ENCODE results near the gene GALNT7.

GALNT7 gene

DNA sequence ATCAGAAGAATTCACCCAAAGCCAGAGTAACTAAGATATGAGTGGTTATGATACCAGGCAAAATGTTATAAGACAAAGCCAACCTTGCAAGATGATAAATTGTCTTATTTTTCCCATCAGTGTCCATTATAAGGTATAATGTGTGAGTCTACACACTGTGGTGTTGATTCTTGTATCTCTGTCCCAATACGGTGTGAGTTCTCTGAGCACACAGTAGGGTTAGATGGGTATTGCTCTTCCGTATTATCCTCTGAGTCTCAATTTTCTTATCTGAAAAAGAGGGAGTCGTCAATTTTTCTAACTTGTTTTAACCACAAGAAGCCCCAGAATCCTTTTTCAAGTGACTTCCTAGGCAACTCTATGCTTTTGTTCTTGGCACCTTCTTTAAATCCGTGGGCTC lies 95.6 kb downstream of the GALNT7 start (continued):
- TF ChIP-seq, protein P1, sequence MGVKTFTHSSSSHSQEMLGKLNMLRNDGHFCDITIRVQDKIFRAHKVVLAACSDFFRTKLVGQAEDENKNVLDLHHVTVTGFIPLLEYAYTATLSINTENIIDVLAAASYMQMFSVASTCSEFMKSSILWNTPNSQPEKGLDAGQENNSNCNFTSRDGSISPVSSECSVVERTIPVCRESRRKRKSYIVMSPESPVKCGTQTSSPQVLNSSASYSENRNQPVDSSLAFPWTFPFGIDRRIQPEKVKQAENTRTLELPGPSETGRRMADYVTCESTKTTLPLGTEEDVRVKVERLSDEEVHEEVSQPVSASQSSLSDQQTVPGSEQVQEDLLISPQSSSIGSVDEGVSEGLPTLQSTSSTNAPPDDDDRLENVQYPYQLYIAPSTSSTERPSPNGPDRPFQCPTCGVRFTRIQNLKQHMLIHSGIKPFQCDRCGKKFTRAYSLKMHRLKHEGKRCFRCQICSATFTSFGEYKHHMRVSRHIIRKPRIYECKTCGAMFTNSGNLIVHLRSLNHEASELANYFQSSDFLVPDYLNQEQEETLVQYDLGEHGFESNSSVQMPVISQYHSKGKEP (tag by site-specific recombination; IDR thresholded peaks at IDR 0.05) = no peak

DNA sequence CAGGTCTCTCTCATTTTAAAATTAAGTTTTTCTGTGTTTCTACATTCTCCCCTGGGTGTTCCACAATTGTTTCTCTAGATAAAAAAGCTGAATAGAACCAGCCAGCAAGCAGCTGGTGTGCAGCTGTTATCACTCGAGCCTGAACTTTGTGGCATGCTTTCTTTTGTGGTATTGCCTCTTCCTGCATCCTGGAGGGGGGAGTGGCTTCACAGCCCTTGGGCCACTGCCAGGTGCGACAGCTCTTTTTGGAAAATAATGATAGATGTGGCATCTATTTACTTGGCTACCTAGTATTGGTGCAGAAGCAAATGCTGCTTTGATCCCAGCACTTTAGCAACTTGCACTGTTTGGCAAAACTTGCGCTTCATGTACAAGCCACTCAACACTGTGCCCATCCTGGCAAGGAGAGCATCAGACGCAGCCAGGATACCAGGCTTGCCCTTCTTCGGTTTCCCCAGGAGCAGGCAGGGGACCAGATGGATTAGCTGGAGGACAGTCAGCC lies 96.1 kb downstream of the GALNT7 start:
- TF ChIP-seq FEZF1 (tag by site-specific recombination; IDR thresholded peaks at IDR 0.05) (peak; percentile 71), MYNN (tag by site-specific recombination; IDR thresholded peaks at IDR 0.05; ENCODE audit: borderline replicate concordance) (no peak)
- TF ChIP-seq, protein P2, sequence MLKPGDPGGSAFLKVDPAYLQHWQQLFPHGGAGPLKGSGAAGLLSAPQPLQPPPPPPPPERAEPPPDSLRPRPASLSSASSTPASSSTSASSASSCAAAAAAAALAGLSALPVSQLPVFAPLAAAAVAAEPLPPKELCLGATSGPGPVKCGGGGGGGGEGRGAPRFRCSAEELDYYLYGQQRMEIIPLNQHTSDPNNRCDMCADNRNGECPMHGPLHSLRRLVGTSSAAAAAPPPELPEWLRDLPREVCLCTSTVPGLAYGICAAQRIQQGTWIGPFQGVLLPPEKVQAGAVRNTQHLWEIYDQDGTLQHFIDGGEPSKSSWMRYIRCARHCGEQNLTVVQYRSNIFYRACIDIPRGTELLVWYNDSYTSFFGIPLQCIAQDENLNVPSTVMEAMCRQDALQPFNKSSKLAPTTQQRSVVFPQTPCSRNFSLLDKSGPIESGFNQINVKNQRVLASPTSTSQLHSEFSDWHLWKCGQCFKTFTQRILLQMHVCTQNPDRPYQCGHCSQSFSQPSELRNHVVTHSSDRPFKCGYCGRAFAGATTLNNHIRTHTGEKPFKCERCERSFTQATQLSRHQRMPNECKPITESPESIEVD (tag by site-specific recombination; IDR thresholded peaks at IDR 0.05) = peak; percentile 80
- Histone ChIP-seq H3K4me3 (ENCODE audit: low read depth, low read length) (no peak overlapping the region), H3K9me3 (ENCODE audit: control insufficient read depth, insufficient read depth, low read depth, low read length) (no peaks in the 10 kb centered on the region), H3K36me3 (ENCODE audit: control insufficient read depth in 2 of 2, insufficient read depth in 1 of 2, low read length in 2 of 2) (no peaks in the 10 kb centered on the region), H3K4me1 (ENCODE audit: control insufficient read depth, insufficient read depth, low read length) (peaks cover 5% of the 10 kb centered on the region), H3K27ac (ENCODE audit: extremely low read depth, low read depth, low read length) (no peak overlapping the region)
- CTCF ChIA-PET = interaction anchor here (0.7 to 2.3 kb wide), 4 partner anchors 31 to 232 kb away, joined by 3 to 11 read pairs (median 3); no protein-coding TSS in a partner anchor
- POLR2A ChIA-PET = no interaction called here

DNA sequence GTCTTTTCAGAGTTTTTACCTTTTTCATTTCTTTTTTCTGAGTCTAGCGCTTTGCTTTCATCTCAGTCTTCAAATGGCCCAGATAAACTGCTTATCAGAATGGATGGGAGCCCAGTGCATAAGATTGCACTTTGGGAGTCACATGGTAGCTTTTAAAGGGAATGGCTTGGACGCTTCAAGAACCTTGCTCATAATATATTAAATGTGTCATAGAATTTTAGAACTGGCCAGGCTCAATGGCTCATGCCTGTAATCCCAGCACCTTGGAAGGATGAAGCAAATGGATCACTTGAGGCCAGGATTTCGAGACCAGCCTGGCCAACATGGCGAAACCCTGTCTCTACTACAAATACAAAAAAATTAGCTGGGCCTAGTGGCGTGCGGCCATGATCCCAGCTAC lies 97.1 kb downstream of the GALNT7 start:
- ChIA-PET POLR2A (no interaction called here), CTCF (interaction anchor here (2.3 kb wide), 1 partner anchor 36 kb away, joined by 11 read pairs; no protein-coding TSS in a partner anchor)
- no peak overlapping the region for H3K27ac ChIP-seq (ENCODE audit: extremely low read depth, low read depth, low read length)

DNA sequence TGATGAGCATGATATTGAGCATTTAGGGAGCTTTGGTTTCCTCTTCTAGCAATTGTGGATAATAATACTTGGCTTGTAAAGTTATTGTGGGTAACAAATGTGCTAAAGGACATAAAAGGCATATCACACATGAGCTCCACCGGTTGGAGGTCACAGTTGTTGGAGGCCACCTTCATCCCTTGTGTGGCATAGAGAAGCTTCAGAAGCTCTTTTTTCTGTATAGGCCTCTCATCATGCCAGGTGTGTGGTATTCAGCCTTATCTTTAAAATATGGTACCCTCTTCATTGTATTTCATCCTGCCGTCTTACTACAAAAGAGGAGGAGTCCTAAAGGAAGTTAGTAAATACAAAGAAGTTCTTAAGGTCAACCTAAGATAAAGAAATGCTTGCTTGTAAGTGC lies 99.1 kb downstream of the GALNT7 start:
- Histone ChIP-seq H3K4me1 (ENCODE audit: control insufficient read depth, insufficient read depth, low read length) (peaks cover 10% of the 10 kb centered on the region), H3K4me3 (ENCODE audit: low read depth, low read length) (no peak overlapping the region), H3K27ac (ENCODE audit: extremely low read depth, low read depth, low read length) (no peak overlapping the region), H3K36me3 (ENCODE audit: control insufficient read depth in 2 of 2, insufficient read depth in 1 of 2, low read length in 2 of 2) (no peaks in the 10 kb centered on the region), H3K9me3 (ENCODE audit: control insufficient read depth, insufficient read depth, low read depth, low read length) (no peaks in the 10 kb centered on the region)
- POLR2A ChIA-PET = no interaction called here
- CTCF ChIA-PET = interaction anchor here (0.6 to 3.9 kb wide), 2 partner anchors 10 to 103 kb away, joined by 3 to 13 read pairs; partner anchors contain the start of gene SAP30
- TF ChIP-seq, protein P3, sequence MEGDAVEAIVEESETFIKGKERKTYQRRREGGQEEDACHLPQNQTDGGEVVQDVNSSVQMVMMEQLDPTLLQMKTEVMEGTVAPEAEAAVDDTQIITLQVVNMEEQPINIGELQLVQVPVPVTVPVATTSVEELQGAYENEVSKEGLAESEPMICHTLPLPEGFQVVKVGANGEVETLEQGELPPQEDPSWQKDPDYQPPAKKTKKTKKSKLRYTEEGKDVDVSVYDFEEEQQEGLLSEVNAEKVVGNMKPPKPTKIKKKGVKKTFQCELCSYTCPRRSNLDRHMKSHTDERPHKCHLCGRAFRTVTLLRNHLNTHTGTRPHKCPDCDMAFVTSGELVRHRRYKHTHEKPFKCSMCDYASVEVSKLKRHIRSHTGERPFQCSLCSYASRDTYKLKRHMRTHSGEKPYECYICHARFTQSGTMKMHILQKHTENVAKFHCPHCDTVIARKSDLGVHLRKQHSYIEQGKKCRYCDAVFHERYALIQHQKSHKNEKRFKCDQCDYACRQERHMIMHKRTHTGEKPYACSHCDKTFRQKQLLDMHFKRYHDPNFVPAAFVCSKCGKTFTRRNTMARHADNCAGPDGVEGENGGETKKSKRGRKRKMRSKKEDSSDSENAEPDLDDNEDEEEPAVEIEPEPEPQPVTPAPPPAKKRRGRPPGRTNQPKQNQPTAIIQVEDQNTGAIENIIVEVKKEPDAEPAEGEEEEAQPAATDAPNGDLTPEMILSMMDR (tag by site-specific recombination; IDR thresholded peaks at IDR 0.05) = no peak
- TF ChIP-seq ZNF292 (tag by site-specific recombination; IDR thresholded peaks at IDR 0.05; ENCODE audit: borderline replicate concordance, low read depth) (no peak), ZNF2 (tag by site-specific recombination; IDR thresholded peaks at IDR 0.05) (no peak), ZNF121 (tag by site-specific recombination; IDR thresholded peaks at IDR 0.05) (no peak), ZSCAN16 (tag by site-specific recombination; IDR thresholded peaks at IDR 0.05) (no peak), ZNF654 (tag by site-specific recombination; IDR thresholded peaks at IDR 0.05; ENCODE audit: low read depth) (no peak), ZBTB8A (tag by site-specific recombination; IDR thresholded peaks at IDR 0.05) (no peak), ZNF544 (tag by site-specific recombination; IDR thresholded peaks at IDR 0.05) (no peak), HOXD13 (CRISPR knock-in tag; IDR thresholded peaks at IDR 0.05; ENCODE audit: borderline replicate concordance) (no peak), ZNF549 (tag by site-specific recombination; IDR thresholded peaks at IDR 0.05) (no peak), ZNF350 (tag by site-specific recombination; IDR thresholded peaks at IDR 0.05) (no peak)
- TF ChIP-seq, protein P4, sequence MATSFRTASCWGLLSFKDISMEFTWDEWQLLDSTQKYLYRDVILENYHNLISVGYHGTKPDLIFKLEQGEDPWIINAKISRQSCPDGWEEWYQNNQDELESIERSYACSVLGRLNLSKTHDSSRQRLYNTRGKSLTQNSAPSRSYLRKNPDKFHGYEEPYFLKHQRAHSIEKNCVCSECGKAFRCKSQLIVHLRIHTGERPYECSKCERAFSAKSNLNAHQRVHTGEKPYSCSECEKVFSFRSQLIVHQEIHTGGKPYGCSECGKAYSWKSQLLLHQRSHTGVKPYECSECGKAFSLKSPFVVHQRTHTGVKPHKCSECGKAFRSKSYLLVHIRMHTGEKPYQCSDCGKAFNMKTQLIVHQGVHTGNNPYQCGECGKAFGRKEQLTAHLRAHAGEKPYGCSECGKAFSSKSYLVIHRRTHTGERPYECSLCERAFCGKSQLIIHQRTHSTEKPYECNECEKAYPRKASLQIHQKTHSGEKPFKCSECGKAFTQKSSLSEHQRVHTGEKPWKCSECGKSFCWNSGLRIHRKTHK (tag by site-specific recombination; IDR thresholded peaks at IDR 0.05) = no peak

More for the DNA sequence above, 97.1 kb downstream of the GALNT7 start:
- H3K4me1 ChIP-seq (ENCODE audit: control insufficient read depth, insufficient read depth, low read length) = peaks cover 5% of the 10 kb centered on the region
- TF ChIP-seq, protein P5, sequence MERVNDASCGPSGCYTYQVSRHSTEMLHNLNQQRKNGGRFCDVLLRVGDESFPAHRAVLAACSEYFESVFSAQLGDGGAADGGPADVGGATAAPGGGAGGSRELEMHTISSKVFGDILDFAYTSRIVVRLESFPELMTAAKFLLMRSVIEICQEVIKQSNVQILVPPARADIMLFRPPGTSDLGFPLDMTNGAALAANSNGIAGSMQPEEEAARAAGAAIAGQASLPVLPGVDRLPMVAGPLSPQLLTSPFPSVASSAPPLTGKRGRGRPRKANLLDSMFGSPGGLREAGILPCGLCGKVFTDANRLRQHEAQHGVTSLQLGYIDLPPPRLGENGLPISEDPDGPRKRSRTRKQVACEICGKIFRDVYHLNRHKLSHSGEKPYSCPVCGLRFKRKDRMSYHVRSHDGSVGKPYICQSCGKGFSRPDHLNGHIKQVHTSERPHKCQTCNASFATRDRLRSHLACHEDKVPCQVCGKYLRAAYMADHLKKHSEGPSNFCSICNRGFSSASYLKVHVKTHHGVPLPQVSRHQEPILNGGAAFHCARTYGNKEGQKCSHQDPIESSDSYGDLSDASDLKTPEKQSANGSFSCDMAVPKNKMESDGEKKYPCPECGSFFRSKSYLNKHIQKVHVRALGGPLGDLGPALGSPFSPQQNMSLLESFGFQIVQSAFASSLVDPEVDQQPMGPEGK (tag by site-specific recombination; IDR thresholded peaks at IDR 0.05) = no peak
- TF ChIP-seq ZNF610 (tag by site-specific recombination; IDR thresholded peaks at IDR 0.05; ENCODE audit: borderline replicate concordance) = no peak
- no peak for TF ChIP-seq ZSCAN16 (tag by site-specific recombination; IDR thresholded peaks at IDR 0.05)
- TF ChIP-seq ZNF114 (tag by site-specific recombination; IDR thresholded peaks at IDR 0.05) = no peak
- no peak for TF ChIP-seq ZNF19 (tag by site-specific recombination; IDR thresholded peaks at IDR 0.05; ENCODE audit: low read depth)
- no peak for TF ChIP-seq ZNF274 (IDR thresholded peaks at IDR 0.05; ENCODE audit: low read length)
- no peak for TF ChIP-seq ZNF274 (tag by site-specific recombination; IDR thresholded peaks at IDR 0.05; ENCODE audit: borderline replicate concordance)
- no peak for TF ChIP-seq ZNF140 (tag by site-specific recombination; IDR thresholded peaks at IDR 0.05)
- TF ChIP-seq ZNF394 (tag by site-specific recombination; IDR thresholded peaks at IDR 0.05; ENCODE audit: borderline replicate concordance) = no peak
- no peak for TF ChIP-seq IKZF3 (tag by site-specific recombination; IDR thresholded peaks at IDR 0.05)
- H3K36me3 ChIP-seq (ENCODE audit: control insufficient read depth in 2 of 2, insufficient read depth in 1 of 2, low read length in 2 of 2) = no peaks in the 10 kb centered on the region
- no peak overlapping the region for H3K4me3 ChIP-seq (ENCODE audit: low read depth, low read length)
- no peaks in the 10 kb centered on the region for H3K9me3 ChIP-seq (ENCODE audit: control insufficient read depth, insufficient read depth, low read depth, low read length)
